Osteoblast (primary cell): ENCODE data around the gene CTCF. TPM values are rescaled to one million over a fixed set of nuclear protein-coding genes. Genes with fewer than 3 reads are reported as not detected.
"Not testable (repeated sequence)": the region's sequence is repeated elsewhere in the genome, so short reads cannot be mapped to it uniquely, and the experiment has no call there.

Experiments used
- DNase-seq: peaks from one replicate; pipeline ENCODE4 v3.0.0; 2011; ENCODE audit warnings: low spot score, mixed read lengths; ENCODE audit not compliant: insufficient read length; ENCODE audit errors: missing footprints
- H2AFZ ChIP-seq: 2 replicates; pipeline ENCODE4 v1.6.0; 2011; ENCODE audit warnings: mild to moderate bottlenecking, low read length
- H3K27ac ChIP-seq: 2 replicates; pipeline ENCODE4 v1.5.1; 2011; ENCODE audit warnings: mild to moderate bottlenecking, low read depth, low read length, moderate library complexity
- H3K27me3 ChIP-seq: 2 replicates; pipeline ENCODE4 v1.6.0; 2012; ENCODE audit warnings: mild to moderate bottlenecking, control low read depth, inconsistent platforms, low read length, moderate library complexity; ENCODE audit not compliant: insufficient read depth
- H3K36me3 ChIP-seq: 2 replicates; pipeline ENCODE4 v1.5.1; 2011; ENCODE audit warnings: mild to moderate bottlenecking, low read length, control low read depth, moderate library complexity; ENCODE audit not compliant: insufficient read depth
- H3K4me1 ChIP-seq: 2 replicates; pipeline ENCODE4 v1.5.1; 2011; ENCODE audit warnings: mild to moderate bottlenecking, low read length, control low read depth, moderate library complexity; ENCODE audit not compliant: insufficient read depth
- H3K4me2 ChIP-seq: 2 replicates; pipeline ENCODE4 v1.6.0; 2011; ENCODE audit warnings: mild to moderate bottlenecking, low read length; ENCODE audit not compliant: insufficient read depth
- H3K4me3 ChIP-seq: fragments of 200-600 bp; sonication (generic); 3 replicates; pipeline ENCODE4 v1.5.1; 2012; ENCODE audit warnings: mild to moderate bottlenecking, low read length, inconsistent platforms; ENCODE audit not compliant: insufficient read depth
- H3K79me2 ChIP-seq: 2 replicates; pipeline ENCODE4 v1.6.0; 2012; ENCODE audit warnings: mild to moderate bottlenecking, low read length, control low read depth, inconsistent platforms; ENCODE audit not compliant: insufficient read depth
- H3K9me3 ChIP-seq: 2 replicates; pipeline ENCODE4 v1.5.1; 2011; ENCODE audit warnings: low read depth, low read length, control low read depth
- H4K20me1 ChIP-seq: 2 replicates; pipeline ENCODE4 v1.6.0; 2012; ENCODE audit warnings: mild to moderate bottlenecking, low read length, control low read depth; ENCODE audit not compliant: insufficient read depth
- CTCF ChIP-seq: IDR thresholded peaks from 2 replicates; pipeline ENCODE4 v1.5.1; 2011; ENCODE audit warnings: mild to moderate bottlenecking, low read depth, low read length, moderate library complexity; ENCODE audit errors: extremely low read depth
- total RNA-seq: library from RNA; depleted of rRNA; stranded (reverse); fragments of >200 nt; gene quantifications from 2 replicates; pipeline ENCODE4 v1.2.3, GENCODE V29; 2012

Gene CTCF
- total RNA-seq, 1 donor = 29.3 TPM

- H3K79me2 ChIP-seq = peaks cover 60% of the 10 kb centered on the region
- H3K27me3 ChIP-seq = no peaks in the 10 kb centered on the region
- peaks cover 6% of the 10 kb centered on the region for H3K36me3 ChIP-seq
- H3K4me2 ChIP-seq = peak overlapping the region; percentile 91
- H3K4me3 ChIP-seq = peak overlapping the region; percentile 95
- peaks cover 44% of the 10 kb centered on the region for H4K20me1 ChIP-seq
- no peak for TF ChIP-seq CTCF
- H3K4me1 ChIP-seq = peaks cover 27% of the 10 kb centered on the region
- H3K9me3 ChIP-seq = no peaks in the 10 kb centered on the region
- DNase-seq = peak; percentile 100
- peak overlapping the region; percentile 70 for H3K27ac ChIP-seq
- peak overlapping the region; percentile 40 for H2AFZ ChIP-seq
These were observed 32.0 kb upstream of the CTCF start for GRCh38 chr16:67530013-67530939.

GRCh38 chr16:67531247-67531646 is 31.1 kb upstream of the CTCF start:
- H3K27ac ChIP-seq = peak overlapping the region; percentile 70
- peak overlapping the region; percentile 95 for H3K4me3 ChIP-seq
- H4K20me1 ChIP-seq = peaks cover 53% of the 10 kb centered on the region
- TF ChIP-seq CTCF = no peak
- no peaks in the 10 kb centered on the region for H3K9me3 ChIP-seq
- peaks cover 21% of the 10 kb centered on the region for H3K4me1 ChIP-seq
- H3K4me2 ChIP-seq = peak overlapping the region; percentile 91
- H2AFZ ChIP-seq = no peak overlapping the region
- peak; percentile 15 for DNase-seq
- peaks cover 6% of the 10 kb centered on the region for H3K36me3 ChIP-seq
- H3K27me3 ChIP-seq = no peaks in the 10 kb centered on the region
- peaks cover 69% of the 10 kb centered on the region for H3K79me2 ChIP-seq

DNA sequence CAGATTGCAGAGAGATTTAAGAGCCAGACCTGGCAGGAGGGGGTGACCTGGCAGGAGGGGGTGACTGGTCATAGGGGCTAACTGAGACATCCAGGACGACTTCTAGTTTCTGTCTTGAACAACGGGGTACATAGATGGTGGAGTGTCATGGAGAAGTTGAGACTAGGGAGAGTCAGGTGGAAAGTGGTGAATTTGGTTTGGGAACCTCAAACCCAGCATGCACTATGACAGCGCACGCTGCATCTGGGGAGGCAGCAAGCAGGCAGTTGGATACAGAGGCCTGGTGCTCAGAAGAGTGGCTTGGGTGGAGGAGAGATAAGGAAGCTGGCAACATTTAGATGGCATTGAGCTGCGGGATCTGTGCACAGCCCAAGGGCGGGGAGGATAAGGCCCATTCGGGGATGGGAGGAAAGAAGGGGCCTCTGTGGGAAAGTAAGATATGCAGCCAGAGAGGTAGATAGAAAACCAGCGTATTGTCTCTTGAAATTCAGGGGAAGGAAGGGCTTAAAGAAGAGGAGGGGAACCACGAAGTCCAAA is 29.2 kb upstream of the CTCF start:
- DNase-seq = peak; percentile 69
- no peaks in the 10 kb centered on the region for H3K9me3 ChIP-seq
- H2AFZ ChIP-seq = no peak overlapping the region
- H3K79me2 ChIP-seq = peaks cover 87% of the 10 kb centered on the region
- peaks cover 26% of the 10 kb centered on the region for H3K4me1 ChIP-seq
- H3K4me2 ChIP-seq = no peak overlapping the region
- H3K27ac ChIP-seq = no peak overlapping the region
- TF ChIP-seq CTCF = no peak
- H3K27me3 ChIP-seq = no peaks in the 10 kb centered on the region
- H3K4me3 ChIP-seq = no peak overlapping the region
- H4K20me1 ChIP-seq = peaks cover 68% of the 10 kb centered on the region
- H3K36me3 ChIP-seq = peaks cover 6% of the 10 kb centered on the region

GRCh38 chr16:67533987-67534386 is 28.3 kb upstream of the CTCF start:
- H3K9me3 ChIP-seq, H3K27ac ChIP-seq, H3K4me3 ChIP-seq, H2AFZ ChIP-seq, DNase-seq, H3K27me3 ChIP-seq, H3K4me2 ChIP-seq: not testable (repeated sequence)
- H3K79me2 ChIP-seq = peaks cover 96% of the 10 kb centered on the region
- peaks cover 12% of the 10 kb centered on the region for H3K36me3 ChIP-seq
- peaks cover 34% of the 10 kb centered on the region for H3K4me1 ChIP-seq
- H4K20me1 ChIP-seq = peaks cover 77% of the 10 kb centered on the region
